Kasumi-1 (cell line): Measurements from ENCODE around the gene FAR2.
A peak's percentile ranks its signal among the peaks of the same experiment; 100 is the strongest.
"Not testable (repeated sequence)": the region's sequence is repeated elsewhere in the genome, so short reads cannot be mapped to it uniquely, and the experiment has no call there.

Experiments
- DNase-seq, 2 experiments: peaks; one replicate each; lab custom pipeline; 2025; lab: John Stamatoyannopoulos, UW

Gene FAR2

GRCh38 chr12:29234965-29235626, 86.0 kb downstream of the FAR2 start:
- DNase-seq, result no peak

DNA sequence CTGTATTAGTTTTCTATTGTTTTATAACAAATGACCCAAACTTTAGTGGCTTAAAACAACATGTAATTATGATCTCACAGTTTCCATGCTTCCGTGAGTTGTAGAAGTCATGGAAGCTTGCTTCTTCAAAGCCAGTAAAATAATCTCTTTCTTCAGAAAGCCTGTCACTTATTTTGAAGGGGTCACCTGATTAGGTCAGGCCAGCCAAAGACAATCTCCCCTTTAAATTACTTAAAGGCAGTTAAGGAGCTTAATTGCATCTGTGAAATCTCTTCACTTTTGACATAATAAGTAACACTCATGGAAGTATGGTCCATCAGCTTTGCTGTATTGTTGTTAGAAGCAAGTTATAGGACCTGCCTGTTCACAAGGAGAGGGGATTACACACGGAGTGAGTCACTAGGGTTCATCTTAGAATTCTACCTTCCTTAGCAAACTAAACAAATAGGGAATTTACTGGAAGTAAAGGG, 89.8 kb downstream of the FAR2 start:
- DNase-seq, result no peak

- no peak for DNase-seq
Measured at GRCh38 chr12:29239336-29239735, 90.3 kb downstream of the FAR2 start.

DNA sequence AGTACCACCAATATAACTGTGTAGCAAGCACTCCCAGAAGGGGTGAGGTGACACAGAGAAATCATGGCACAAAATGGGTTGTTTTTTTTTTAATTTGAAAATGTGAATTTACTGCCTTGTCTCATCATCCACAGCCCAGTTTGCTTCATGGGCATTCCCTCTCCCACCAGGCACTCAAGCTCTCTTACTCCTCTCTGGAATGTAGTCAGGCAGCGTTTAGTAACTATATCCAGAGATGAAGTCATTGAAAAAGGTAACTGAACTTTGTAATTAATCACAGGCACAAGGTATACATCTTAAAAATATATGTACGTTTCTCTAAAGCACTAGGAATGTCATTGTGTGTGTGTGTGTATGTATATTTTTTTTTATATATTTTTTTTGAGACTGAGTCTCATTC, 91.4 kb downstream of the FAR2 start:
- no peak for DNase-seq

DNA sequence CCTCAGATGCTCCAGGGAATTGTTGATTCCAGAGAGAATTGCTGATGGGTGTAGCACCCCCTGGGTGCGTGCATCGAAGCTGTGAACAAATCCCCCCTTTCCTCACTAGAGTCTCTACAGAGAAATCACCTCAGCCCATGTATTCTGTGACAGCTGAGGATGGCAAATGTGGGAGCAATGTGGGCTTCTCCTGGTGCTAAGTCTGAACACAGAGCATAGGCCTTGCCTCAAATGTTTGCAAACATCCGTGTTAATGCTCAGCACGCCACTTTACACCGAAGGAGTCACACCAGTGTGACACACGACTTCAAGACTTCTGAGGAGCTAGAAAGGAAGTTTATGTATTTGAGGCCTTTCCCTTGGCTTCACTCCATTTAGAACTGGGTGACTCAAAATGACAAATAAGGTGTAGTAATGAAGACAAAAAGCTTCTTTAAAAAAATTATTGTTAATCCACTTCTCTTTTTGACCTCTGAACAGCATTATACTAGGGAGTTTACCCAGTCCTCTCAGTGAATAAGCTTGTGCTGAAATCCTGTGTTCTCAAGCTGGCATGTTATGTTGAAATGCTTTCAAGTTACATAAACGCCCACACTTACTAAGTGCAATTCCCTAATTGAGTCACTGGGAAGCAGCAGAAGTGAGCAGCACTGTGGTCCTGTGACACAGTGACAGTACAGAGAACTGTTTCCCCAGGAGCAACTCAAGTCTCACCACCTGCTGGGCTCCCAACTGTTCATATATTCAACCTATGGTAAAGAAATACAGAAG, 92.9 kb downstream of the FAR2 start:
- DNase-seq, result peak; percentile 78 to 79

GRCh38 chr12:29242921-29243431, 93.9 kb downstream of the FAR2 start:
- DNase-seq, result peak; percentile 94 to 95

- no peak for DNase-seq
Measured at GRCh38 chr12:29244159-29244765, 95.2 kb downstream of the FAR2 start.

GRCh38 chr12:29245246-29245645, 96.2 kb downstream of the FAR2 start:
- DNase-seq, result no peak

- no peak for DNase-seq
Measured at GRCh38 chr12:29249930-29250329, 100.9 kb downstream of the FAR2 start.

GRCh38 chr12:29253906-29254625, 105.0 kb downstream of the FAR2 start:
- DNase-seq, result no peak

- DNase-seq, result peak; percentile 32 to 35
Measured at GRCh38 chr12:29255042-29255441, 106.0 kb downstream of the FAR2 start.

DNA sequence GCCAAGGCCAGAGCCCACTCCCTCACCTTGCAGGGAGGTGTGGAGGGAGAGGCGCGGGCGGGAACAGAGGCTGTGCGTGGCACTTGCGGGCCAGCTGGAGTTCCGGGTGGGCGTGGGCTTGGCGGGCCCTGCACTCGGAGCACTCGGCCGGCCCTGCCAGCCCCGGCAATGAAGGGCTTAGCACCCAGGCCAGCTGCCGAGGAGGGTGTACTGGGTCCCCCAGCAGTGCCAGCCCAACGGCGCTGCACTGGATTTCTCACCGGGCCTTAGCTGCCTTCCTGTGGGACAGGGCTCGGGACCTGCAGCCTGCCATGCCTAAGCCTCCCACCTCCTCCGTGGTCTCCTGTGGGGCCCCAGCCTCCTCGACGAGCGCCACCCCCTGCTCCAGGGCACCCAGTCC, 107.5 kb downstream of the FAR2 start:
- no peak for DNase-seq

GRCh38 chr12:29257687-29258086, 108.6 kb downstream of the FAR2 start:
- DNase-seq, result not testable (repeated sequence)

DNA sequence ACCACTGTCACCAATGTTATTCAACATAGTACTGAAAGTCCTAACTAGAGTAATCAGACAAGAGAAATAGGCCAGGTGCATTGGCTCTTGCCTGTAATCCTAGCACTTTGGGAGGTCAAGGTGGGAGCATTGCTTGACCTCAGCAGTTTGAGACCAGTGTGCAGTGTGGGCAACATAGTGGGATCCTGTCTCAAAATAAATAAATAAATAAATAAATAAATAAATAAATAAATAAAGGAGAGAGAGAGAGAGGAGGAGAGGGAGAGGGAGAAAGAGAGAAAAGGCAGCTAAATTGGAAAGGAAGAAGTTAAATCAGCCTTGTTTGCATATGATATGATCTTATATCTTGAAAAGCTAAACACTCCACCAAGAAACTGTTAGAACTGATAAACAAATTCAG, 115.3 kb downstream of the FAR2 start:
- no peak for DNase-seq

DNA sequence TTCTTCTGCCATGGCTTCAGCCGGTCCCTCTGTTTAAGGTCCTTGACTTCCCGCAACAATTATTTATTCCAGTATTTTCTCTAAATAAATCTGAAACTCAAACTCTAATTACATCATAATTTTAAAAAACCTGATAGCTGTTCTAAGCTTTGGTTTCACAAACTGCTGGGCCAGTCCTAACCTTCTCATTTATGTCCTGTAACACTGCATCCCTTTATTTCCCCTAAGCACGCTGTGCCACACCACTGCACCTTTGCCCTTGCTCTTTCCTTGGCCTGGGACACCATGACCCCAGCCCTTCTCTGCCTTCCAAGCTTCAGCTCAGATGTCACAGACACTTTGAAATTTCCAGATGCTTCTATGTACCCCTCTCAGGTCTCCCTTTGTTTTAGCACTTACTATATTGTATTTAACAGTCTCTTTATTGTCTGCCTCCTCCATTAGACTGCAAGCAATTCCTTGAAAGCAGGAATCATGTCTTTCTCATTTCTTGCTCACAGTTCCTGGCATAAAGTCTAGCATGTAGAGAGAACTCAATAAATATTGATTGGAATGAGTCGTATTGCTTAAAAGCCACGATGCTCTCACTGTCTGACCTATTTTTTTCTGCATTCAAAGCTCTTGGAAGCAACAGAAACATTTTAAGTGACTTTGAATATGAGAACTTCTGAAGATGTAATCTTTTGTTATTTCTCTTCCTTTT, 120.8 kb downstream of the FAR2 start:
- DNase-seq, result no peak

DNA sequence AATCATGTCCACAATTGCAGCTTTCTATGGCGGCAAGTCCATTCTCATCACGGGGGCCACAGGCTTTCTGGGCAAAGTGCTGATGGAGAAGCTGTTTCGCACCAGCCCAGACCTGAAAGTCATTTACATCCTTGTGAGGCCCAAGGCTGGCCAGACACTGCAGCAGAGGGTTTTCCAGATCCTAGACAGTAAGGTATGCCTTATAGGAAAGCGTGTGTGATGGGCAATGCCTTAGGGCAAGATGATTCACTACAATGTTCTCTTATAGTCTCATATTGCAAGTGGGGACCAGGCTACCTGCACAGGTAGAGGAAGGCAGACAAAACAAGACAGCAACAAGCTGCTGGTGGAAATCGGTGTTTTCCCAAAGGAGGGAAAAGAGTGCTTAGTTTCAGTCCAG, 121.4 kb downstream of the FAR2 start:
- no peak for DNase-seq

GRCh38 chr12:29273178-29273843, 124.2 kb downstream of the FAR2 start:
- DNase-seq, result no peak

- no peak for DNase-seq
Measured at GRCh38 chr12:29275834-29276233, 126.8 kb downstream of the FAR2 start.

GRCh38 chr12:29277231-29277630, 128.2 kb downstream of the FAR2 start:
- DNase-seq, result no peak

- DNase-seq, result no peak
Measured at GRCh38 chr12:29278673-29279420, 129.8 kb downstream of the FAR2 start.
